SU-DHL-6 (cell line): ENCODE measurements around the gene RNF217.

Experiments
- CTCF ChIP-seq: fragments of 200-600 bp; sonication (generic); IDR thresholded peaks from one replicate; pipeline ENCODE4 v1.5.1; 2017; ENCODE audit warnings: antibody characterized with exemption, mild to moderate bottlenecking, low read length, moderate library complexity; ENCODE audit not compliant: insufficient read depth, poor library complexity, severe bottlenecking
- EZH2phosphoT487 ChIP-seq: fragments of 200-600 bp; sonication (generic), shearing (Covaris generic); conservative IDR thresholded peaks from 2 replicates; pipeline ENCODE4 v1.6.1; 2018; ENCODE audit warnings: mild to moderate bottlenecking, antibody characterized with exemption, low read length, moderate library complexity, mixed read lengths

GRCh38 chr6:125138083-125138482 is 175.8 kb downstream of the RNF217 start:
- no peak for TF ChIP-seq CTCF
- TF ChIP-seq EZH2phosphoT487: no peak
